ENCODE results near the gene CAPN12.
"Not testable (repeated sequence)": the region's sequence is repeated elsewhere in the genome, so short reads cannot be mapped to it uniquely, and the experiment has no call there.

CAPN12 gene, protein sequence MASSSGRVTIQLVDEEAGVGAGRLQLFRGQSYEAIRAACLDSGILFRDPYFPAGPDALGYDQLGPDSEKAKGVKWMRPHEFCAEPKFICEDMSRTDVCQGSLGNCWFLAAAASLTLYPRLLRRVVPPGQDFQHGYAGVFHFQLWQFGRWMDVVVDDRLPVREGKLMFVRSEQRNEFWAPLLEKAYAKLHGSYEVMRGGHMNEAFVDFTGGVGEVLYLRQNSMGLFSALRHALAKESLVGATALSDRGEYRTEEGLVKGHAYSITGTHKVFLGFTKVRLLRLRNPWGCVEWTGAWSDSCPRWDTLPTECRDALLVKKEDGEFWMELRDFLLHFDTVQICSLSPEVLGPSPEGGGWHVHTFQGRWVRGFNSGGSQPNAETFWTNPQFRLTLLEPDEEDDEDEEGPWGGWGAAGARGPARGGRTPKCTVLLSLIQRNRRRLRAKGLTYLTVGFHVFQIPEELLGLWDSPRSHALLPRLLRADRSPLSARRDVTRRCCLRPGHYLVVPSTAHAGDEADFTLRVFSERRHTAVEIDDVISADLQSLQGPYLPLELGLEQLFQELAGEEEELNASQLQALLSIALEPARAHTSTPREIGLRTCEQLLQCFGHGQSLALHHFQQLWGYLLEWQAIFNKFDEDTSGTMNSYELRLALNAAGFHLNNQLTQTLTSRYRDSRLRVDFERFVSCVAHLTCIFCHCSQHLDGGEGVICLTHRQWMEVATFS

DNA sequence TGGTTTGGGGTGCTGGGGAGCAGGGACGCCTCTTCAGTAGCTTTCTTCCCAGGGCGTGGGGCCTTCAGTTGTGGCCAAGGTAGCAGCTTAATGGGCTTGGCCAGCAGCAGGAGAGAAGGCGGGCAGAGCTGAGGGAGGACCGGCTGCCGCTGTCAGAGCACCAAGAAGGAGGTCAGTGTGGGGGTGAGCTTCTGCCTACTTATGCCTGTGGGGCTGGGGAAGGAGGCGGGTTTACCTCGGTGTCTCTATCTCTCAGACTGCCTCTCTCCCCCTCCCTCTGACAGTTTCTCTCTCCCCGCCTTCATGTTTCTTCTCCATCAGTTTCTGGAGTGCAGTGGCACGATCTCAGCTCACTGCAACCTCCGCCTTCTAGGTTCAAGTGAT, at the start of gene CAPN12:
CAPN12 (minus strand) TSS at position 177 of the 384 bp plus-strand sequence. CDS start 309 bp downstream, outside the sequence.
- no peak within 1 kb of the TSS for H3K4me3 ChIP-seq (ENCODE audit: low read depth, low read length)

DNA sequence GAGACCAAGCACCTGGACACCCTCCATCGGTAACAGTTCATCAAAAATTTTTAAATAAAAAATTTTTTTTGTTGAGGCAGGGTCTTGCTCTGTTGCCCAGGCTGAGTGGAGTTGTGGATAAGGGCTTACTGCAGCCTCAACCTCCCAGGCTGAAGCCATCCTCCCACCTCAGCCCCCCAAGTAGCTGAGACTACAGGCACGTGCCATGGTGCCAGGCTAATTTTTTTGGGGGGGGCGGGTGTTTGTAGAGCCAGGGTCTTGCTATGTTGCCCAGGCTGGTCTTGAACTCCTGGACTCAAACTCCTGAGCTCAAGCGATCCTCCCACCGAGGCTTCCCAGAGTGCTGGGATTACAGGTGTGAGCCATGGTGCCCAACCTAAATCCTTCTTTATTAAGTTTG, 49.4 kb upstream of the CAPN12 start:
- no peak for DNase-seq (ENCODE audit: low read depth)
- no peak overlapping the region for H3K4me3 ChIP-seq (ENCODE audit: low read depth, low read length)
- no peak for TF ChIP-seq CTCF (IDR thresholded peaks at IDR 0.05; ENCODE audit: control insufficient read depth, extremely low read depth, insufficient read depth)

More for the DNA sequence above, at the start of gene CAPN12:
- TF ChIP-seq CTCF (IDR thresholded peaks at IDR 0.05; ENCODE audit: control insufficient read depth, extremely low read depth, insufficient read depth), result no peak
- DNase-seq (ENCODE audit: low read depth), result no peak

GRCh38 chr19:38793177-38793576, 48.9 kb upstream of the CAPN12 start:
- no peak overlapping the region for H3K4me3 ChIP-seq (ENCODE audit: low read depth, low read length)
- no peak for DNase-seq (ENCODE audit: low read depth)
- TF ChIP-seq CTCF (IDR thresholded peaks at IDR 0.05; ENCODE audit: control insufficient read depth, extremely low read depth, insufficient read depth), result no peak

DNA sequence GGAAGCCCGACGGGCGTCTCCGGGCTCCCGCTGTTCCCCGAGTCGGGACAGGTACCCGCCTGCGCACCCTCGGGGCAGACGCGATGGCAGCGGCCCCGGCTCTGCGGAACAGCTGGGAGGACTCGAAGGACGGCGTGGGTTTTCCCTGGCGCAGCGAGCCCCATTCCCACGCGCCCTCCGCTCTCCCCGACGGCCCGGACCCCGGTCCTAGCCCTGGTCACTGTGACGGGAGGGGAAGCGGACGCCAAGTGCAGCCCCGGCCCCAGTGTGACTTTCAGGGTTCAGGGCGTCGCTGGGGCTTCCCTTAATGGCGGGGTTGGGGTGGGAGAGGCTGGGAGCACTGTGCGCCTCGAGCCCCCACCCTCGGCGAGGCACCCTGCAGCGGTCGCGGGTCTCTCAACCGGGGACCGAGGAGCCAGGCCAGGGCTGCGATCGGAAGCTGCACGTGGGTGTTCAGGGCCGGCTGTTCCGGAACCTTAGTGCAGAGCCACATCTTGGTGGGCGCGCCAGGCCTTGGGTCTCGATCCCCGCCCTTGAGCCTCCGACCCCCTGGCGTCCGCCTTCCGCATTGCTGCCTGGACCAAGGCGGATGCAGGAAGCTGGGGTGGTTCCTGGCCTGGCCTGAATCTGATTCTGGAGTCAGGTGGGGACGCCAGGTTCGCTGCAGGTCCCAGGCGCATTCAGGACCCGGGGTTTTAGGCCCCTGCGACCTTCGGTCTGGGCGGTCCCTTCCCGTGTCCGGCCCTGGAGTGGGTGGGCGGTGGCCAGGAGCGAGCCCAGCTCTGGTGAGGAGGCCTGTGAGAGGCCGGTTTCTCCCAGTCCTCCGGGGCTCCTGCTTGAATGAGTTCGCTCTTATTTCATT, 48.2 kb upstream of the CAPN12 start:
- TF ChIP-seq CTCF (IDR thresholded peaks at IDR 0.05; ENCODE audit: control insufficient read depth, extremely low read depth, insufficient read depth), result no peak
- H3K4me3 ChIP-seq (ENCODE audit: low read depth, low read length), result no peak overlapping the region
- no peak for DNase-seq (ENCODE audit: low read depth)

- not testable (repeated sequence) for H3K4me3 ChIP-seq (ENCODE audit: low read depth, low read length); DNase-seq (ENCODE audit: low read depth)
Observed at GRCh38 chr19:38791451-38792064, 47.3 kb upstream of the CAPN12 start.

GRCh38 chr19:38790507-38791403, 46.5 kb upstream of the CAPN12 start:
- not testable (repeated sequence) for H3K4me3 ChIP-seq (ENCODE audit: low read depth, low read length); DNase-seq (ENCODE audit: low read depth)
